HG03045 (cell line): ENCODE results near the gene RTL10.

Experiments used
- ATAC-seq: cut with Tn5 transposase; IDR thresholded peaks from one replicate; pipeline ENCODE4 v1.9.1; 2021; ENCODE audit warnings: mild to moderate bottlenecking, moderate library complexity; ENCODE audit not compliant: unreplicated experiment

The RTL10 gene

GRCh38 chr22:19865141-19865829 is 10.6 kb upstream of the RTL10 start:
- no peak for ATAC-seq

GRCh38 chr22:19864538-19865106 is 9.9 kb upstream of the RTL10 start:
- ATAC-seq: no peak

- ATAC-seq: no peak
These were observed 8.9 kb upstream of the RTL10 start for GRCh38 chr22:19863571-19863970.

- no peak for ATAC-seq
These were observed 8.1 kb upstream of the RTL10 start for GRCh38 chr22:19862619-19863246.

GRCh38 chr22:19859861-19860510 is 5.3 kb upstream of the RTL10 start:
- ATAC-seq: no peak

- ATAC-seq: no peak
These were observed 2.7 kb upstream of the RTL10 start for GRCh38 chr22:19857382-19857781.

GRCh38 chr22:19855504-19856409 is 1.1 kb upstream of the RTL10 start:
- peak; percentile 24 for ATAC-seq

- peak; percentile 1 for ATAC-seq
These were observed 546 bp downstream of the RTL10 start for GRCh38 chr22:19853879-19854777.

GRCh38 chr22:19853058-19853878 is 1.4 kb downstream of the RTL10 start:
- ATAC-seq: no peak

- ATAC-seq: no peak
These were observed 2.4 kb downstream of the RTL10 start for GRCh38 chr22:19852177-19852781.

- no peak for ATAC-seq
These were observed 3.1 kb downstream of the RTL10 start for GRCh38 chr22:19851291-19852176.

- ATAC-seq: no peak
These were observed 3.9 kb downstream of the RTL10 start for GRCh38 chr22:19850763-19851109.

- no peak for ATAC-seq
These were observed 4.6 kb downstream of the RTL10 start for GRCh38 chr22:19849835-19850762.

- ATAC-seq: no peak
These were observed 6.1 kb downstream of the RTL10 start for GRCh38 chr22:19848298-19849224.

- ATAC-seq: no peak
These were observed 7.4 kb downstream of the RTL10 start for GRCh38 chr22:19847345-19847632.
